ENCODE measurements around the gene KCNIP3. TPM values are rescaled to one million over a fixed set of nuclear protein-coding genes. Genes with fewer than 3 reads are reported as not detected.
"Not testable (repeated sequence)": the region's sequence is repeated elsewhere in the genome, so short reads cannot be mapped to it uniquely, and the experiment has no call there.

Gene KCNIP3
- total RNA-seq, 1 donor from 2014 or later = 27.5 TPM

GRCh38 chr2:95374921-95375471 lies 77.8 kb downstream of the KCNIP3 start:
- no peaks in the 10 kb centered on the region for H3K4me1 ChIP-seq
- no peak overlapping the region for H3K4me3 ChIP-seq
- no peaks in the 10 kb centered on the region for H3K9me3 ChIP-seq
- H3K27me3 ChIP-seq = no peaks in the 10 kb centered on the region
- DNase-seq (ENCODE audit: extremely low spot score in 2 of 2) = no peak
- H3K27ac ChIP-seq = no peak overlapping the region
- intact Hi-C loops (cut with DNase I) = no loop called here
- H3K36me3 ChIP-seq = peaks cover 0 to 11% of the 10 kb centered on the region in 2 donors
- TF ChIP-seq CTCF (IDR thresholded peaks at IDR 0.05) (no peak), POLR2AphosphoS5 (IDR thresholded peaks at IDR 0.05; ENCODE audit: insufficient read depth in 1 of 2, low read depth in 1 of 2) (no peak), POLR2A (IDR thresholded peaks at IDR 0.05) (no peak)

DNA sequence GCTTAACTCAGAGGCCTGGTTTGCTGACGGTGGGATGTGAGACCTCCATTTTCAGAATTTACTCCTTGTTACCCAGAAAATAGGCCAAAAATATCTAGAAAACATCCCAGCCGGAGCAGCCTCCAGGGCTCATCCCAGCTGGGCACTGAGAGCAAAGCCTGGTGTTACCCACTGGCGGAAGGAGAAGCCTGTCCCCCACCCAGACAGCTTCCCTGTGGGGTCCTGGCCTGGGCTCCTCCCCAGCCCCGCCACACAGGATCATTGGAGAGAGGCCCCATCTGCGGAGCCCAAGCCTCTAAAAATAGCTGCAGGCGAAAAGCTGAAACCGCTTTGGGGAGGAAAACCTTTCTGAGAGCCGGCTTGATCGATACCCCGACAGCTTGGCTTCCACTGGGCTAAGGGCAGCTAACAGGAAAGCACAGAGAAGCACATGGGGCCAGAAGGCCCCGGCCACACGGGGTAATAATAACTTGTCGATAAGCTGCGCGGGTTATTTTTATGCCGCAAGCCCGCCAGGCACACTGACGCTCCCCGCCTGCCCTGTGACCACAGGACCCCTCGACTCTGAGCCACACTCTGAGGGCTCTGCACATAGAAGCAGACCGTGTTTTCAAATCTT lies 78.5 kb downstream of the KCNIP3 start:
- H3K9me3 ChIP-seq = no peaks in the 10 kb centered on the region
- no peak overlapping the region for H3K27ac ChIP-seq
- TF ChIP-seq POLR2A (IDR thresholded peaks at IDR 0.05) (no peak), POLR2AphosphoS5 (IDR thresholded peaks at IDR 0.05; ENCODE audit: insufficient read depth in 1 of 2, low read depth in 1 of 2) (no peak), CTCF (IDR thresholded peaks at IDR 0.05) (no peak)
- DNase-seq (ENCODE audit: extremely low spot score in 2 of 2) = no peak
- peaks cover 0 to 11% of the 10 kb centered on the region in 2 donors for H3K36me3 ChIP-seq
- H3K4me1 ChIP-seq = no peaks in the 10 kb centered on the region
- H3K27me3 ChIP-seq = no peaks in the 10 kb centered on the region
- intact Hi-C loops (cut with DNase I) = no loop called here
- H3K4me3 ChIP-seq = no peak overlapping the region

DNA sequence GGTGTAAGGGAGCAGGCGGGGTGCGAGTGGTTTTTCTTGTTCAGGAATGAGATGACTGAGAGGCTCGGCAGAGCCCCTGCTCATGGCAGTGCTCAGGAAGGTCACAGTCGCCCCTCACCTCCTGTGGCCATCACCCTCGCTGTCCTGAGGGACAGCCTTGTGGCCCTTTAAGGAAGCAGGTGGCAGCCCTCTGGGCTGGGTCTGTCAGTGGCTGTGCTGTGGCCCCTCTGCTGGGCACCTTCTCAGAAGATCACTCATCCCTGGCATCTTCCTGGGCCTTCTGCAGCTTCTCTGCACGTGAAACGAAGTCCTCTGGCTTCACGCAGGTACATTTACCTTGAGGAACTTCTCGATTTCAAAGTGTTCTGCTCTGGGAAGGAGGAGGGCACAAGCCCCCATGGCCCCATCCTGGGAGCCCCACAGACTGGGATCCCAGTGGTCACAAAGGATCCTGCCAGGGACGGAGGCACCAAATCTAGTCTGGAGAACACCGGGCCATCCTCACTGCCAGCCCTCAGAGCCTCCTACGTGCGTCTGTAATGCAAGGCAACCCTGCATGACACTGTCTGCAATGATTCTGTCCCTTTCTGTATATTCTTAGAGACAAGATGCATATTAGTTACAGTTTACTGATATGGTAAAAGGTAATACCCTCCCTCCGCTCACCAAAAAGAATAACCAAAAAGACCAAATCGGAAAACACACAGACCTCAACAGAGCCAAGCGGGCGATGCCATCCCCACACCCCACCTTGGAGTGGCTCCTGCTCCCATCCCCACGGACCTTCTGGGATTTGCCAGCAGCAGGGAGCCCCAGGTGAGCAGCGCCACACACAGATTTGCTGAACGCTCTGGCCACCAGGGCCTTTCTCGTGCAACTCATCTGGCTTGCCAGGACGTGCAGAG lies 79.4 kb downstream of the KCNIP3 start:
- H3K27ac ChIP-seq = no peak overlapping the region
- no peaks in the 10 kb centered on the region for H3K4me1 ChIP-seq
- TF ChIP-seq POLR2AphosphoS5 (IDR thresholded peaks at IDR 0.05; ENCODE audit: insufficient read depth in 1 of 2, low read depth in 1 of 2) (no peak), CTCF (IDR thresholded peaks at IDR 0.05) (no peak), POLR2A (IDR thresholded peaks at IDR 0.05) (no peak)
- H3K36me3 ChIP-seq = peaks cover 0 to 11% of the 10 kb centered on the region in 2 donors
- no peaks in the 10 kb centered on the region for H3K9me3 ChIP-seq
- intact Hi-C loops (cut with DNase I) = no loop called here
- no peaks in the 10 kb centered on the region for H3K27me3 ChIP-seq
- no peak for DNase-seq (ENCODE audit: extremely low spot score in 2 of 2)
- H3K4me3 ChIP-seq = no peak overlapping the region

DNA sequence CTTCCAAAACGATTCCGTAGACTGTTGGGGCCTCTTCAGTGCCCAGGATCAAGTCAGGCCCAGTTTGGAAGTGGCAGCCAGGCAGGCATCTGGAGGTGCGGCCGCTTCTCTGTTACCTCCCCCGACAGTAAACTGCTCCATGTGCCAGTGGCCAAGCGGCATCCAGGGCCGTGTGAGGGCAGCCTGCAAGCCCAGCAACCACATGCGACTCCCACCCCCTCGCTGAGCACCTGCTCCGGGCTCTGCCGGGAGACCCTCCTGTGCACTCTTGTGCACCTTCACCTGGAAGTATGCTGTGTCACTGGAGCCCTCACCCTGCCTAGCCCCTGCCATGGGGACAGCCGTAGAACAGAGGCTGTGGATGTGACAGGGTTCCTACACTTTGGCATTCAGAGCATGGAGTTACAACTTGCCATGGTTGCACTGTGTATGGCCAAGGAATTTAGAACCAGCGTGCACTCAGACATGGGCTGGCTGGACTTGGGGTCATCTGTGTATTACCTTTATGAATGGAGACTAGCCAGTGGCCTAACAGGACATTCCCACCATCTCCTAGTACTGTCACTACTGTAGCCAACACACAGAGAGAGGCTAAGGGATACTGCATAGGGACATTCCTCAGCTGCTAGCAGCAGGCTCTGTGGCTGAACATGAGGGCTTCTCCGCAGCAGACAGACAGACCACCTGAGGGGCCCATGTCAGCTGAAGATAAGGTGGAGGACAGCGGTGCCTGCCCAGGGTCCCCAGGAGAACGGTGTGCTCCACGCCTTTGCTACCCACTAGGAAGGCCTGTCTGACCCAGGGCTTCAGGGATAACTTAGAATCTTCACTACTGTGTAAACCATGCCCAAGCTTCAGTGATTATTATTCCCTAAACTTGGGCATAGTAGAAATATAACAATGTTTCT lies 80.3 kb downstream of the KCNIP3 start:
- no peak overlapping the region for H3K4me3 ChIP-seq
- TF ChIP-seq CTCF (IDR thresholded peaks at IDR 0.05) = no peak
- TF ChIP-seq POLR2AphosphoS5 (IDR thresholded peaks at IDR 0.05; ENCODE audit: insufficient read depth in 1 of 2, low read depth in 1 of 2) = no peak
- TF ChIP-seq POLR2A (IDR thresholded peaks at IDR 0.05) = no peak
- H3K4me1 ChIP-seq = no peaks in the 10 kb centered on the region
- H3K27me3 ChIP-seq = no peaks in the 10 kb centered on the region
- H3K9me3 ChIP-seq = no peaks in the 10 kb centered on the region
- peaks cover 0 to 11% of the 10 kb centered on the region in 2 donors for H3K36me3 ChIP-seq
- no peak overlapping the region for H3K27ac ChIP-seq
- intact Hi-C loops (cut with DNase I) = no loop called here
- no peak for DNase-seq (ENCODE audit: extremely low spot score in 2 of 2)

GRCh38 chr2:95378281-95378680 lies 81.1 kb downstream of the KCNIP3 start:
- H3K4me3 ChIP-seq; H3K4me1 ChIP-seq; H3K27me3 ChIP-seq; H3K27ac ChIP-seq; intact Hi-C loops (cut with DNase I); H3K9me3 ChIP-seq; DNase-seq (ENCODE audit: extremely low spot score in 2 of 2): not testable (repeated sequence)
- peaks cover 0 to 11% of the 10 kb centered on the region in 2 donors for H3K36me3 ChIP-seq

Measured in vagina (tissue), 2 donors.